Measurements from ENCODE around the gene ATP4B. TPM values are rescaled to one million over a fixed set of nuclear protein-coding genes. Genes with fewer than 3 reads are reported as not detected.

ATP4B gene
- polyA plus RNA-seq, 1 donor (not counting 4 experiments of a cell fraction or from before 2014, with no cell fraction given): not detected

- peaks cover 15% of the 10 kb centered on the region for H4K20me1 ChIP-seq (ENCODE audit: control insufficient read depth, extremely low read depth, insufficient read depth, low read length)
- peaks cover 91% of the 10 kb centered on the region for H3K79me2 ChIP-seq (ENCODE audit: control insufficient read depth, insufficient read depth, low read length)
- no peak overlapping the region for H2AFZ ChIP-seq (ENCODE audit: control insufficient read depth, low read length)
- TF ChIP-seq EZH2 (IDR thresholded peaks at IDR 0.05; ENCODE audit: low read length): no peak
- DNase-seq (ENCODE audit: low read depth, low spot score): no peak
- H3K4me1 ChIP-seq (ENCODE audit: control insufficient read depth, extremely low read depth, insufficient read depth, low read length): no peaks in the 10 kb centered on the region
- dilution Hi-C loops (cut with MboI; ENCODE audit: extremely low pct_ligation_motif_present, low sequenced_read_pairs): no loop called here
- H3K9ac ChIP-seq (ENCODE audit: control insufficient read depth, extremely low read depth, insufficient read depth, low read length): no peak overlapping the region
- H3K4me3 ChIP-seq (ENCODE audit: control insufficient read depth in 2 of 3, extremely low read depth in 1 of 3, insufficient read depth in 2 of 3, low read depth in 1 of 3, low read length in 3 of 3): no peak overlapping the region
- H3K9me3 ChIP-seq (ENCODE audit: control insufficient read depth, low read depth, low read length): no peaks in the 10 kb centered on the region
- no peak overlapping the region for H3K4me2 ChIP-seq (ENCODE audit: control insufficient read depth, extremely low read depth, insufficient read depth, low read depth, low read length)
- no peak for FAIRE-seq
- peaks cover 13 to 30% of the 10 kb centered on the region in 2 experiments for H3K36me3 ChIP-seq (ENCODE audit: control insufficient read depth in 2 of 2, extremely low read depth in 1 of 2, insufficient read depth in 2 of 2, low read length in 2 of 2)
- H3K9me1 ChIP-seq (ENCODE audit: control insufficient read depth, extremely low read depth, insufficient read depth, low read length): no peaks in the 10 kb centered on the region
- H3K27me3 ChIP-seq (ENCODE audit: control insufficient read depth, extremely low read depth, insufficient read depth, low read length): no peaks in the 10 kb centered on the region
- H3K27ac ChIP-seq (ENCODE audit: control insufficient read depth, insufficient read depth, low read length): no peak overlapping the region
Measured at GRCh38 chr13:113616281-113616906, 41.6 kb downstream of the ATP4B start.

DNA sequence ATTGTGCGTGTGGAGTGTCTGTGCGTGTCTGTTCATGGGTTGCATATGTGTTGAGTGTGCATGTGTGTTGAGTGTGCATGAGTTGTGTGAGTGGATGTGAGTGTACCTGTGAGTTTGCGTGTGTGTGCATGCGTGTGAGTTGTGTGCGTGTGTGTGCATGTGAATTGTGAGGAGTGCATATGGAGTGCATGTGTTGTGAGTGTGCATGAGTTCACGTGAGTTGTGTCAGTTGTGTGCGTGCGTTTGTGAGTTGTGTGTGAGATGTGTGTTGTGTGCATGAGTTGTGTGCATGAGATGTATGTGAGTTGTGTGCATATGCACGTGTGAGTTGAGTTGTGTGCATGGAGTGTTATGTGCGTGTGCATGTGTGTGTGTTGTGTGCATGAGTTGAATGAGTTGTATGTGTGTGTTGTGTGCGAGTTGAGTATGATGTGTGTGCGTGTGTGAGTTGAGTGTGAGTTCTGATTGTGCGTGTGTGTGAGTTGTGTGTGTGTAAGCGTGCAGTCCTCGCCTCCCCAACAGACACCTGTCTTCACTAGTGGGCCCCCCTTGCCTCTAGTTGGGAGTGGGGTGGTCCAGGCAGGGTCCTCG, 44.1 kb downstream of the ATP4B start:
- DNase-seq (ENCODE audit: low read depth, low spot score) (no peak), FAIRE-seq (peak; percentile 51)
- TF ChIP-seq CTCF (optimal IDR thresholded peaks at IDR 0.05 in 1 of 3, IDR thresholded peaks at IDR 0.05 in 1 of 3, conservative IDR thresholded peaks at IDR 0.05 in 1 of 3; ENCODE audit: extremely low read depth in 1 of 3, insufficient read depth in 2 of 3, low read length in 3 of 3) (no peak), EZH2 (IDR thresholded peaks at IDR 0.05; ENCODE audit: low read length) (no peak)
- H3K9ac ChIP-seq (ENCODE audit: control insufficient read depth, extremely low read depth, insufficient read depth, low read length): no peak overlapping the region
- no peaks in the 10 kb centered on the region for H3K27me3 ChIP-seq (ENCODE audit: control insufficient read depth, extremely low read depth, insufficient read depth, low read length)
- H3K9me1 ChIP-seq (ENCODE audit: control insufficient read depth, extremely low read depth, insufficient read depth, low read length): peaks cover 3% of the 10 kb centered on the region
- H3K4me1 ChIP-seq (ENCODE audit: control insufficient read depth, extremely low read depth, insufficient read depth, low read length): no peaks in the 10 kb centered on the region
- H3K36me3 ChIP-seq (ENCODE audit: control insufficient read depth in 2 of 2, extremely low read depth in 1 of 2, insufficient read depth in 2 of 2, low read length in 2 of 2): peaks cover 18 to 40% of the 10 kb centered on the region in 2 experiments
- peaks cover 24% of the 10 kb centered on the region for H4K20me1 ChIP-seq (ENCODE audit: control insufficient read depth, extremely low read depth, insufficient read depth, low read length)
- no peak overlapping the region for H2AFZ ChIP-seq (ENCODE audit: control insufficient read depth, low read length)
- no peak overlapping the region for H3K4me2 ChIP-seq (ENCODE audit: control insufficient read depth, extremely low read depth, insufficient read depth, low read depth, low read length)
- no peak overlapping the region for H3K4me3 ChIP-seq (ENCODE audit: control insufficient read depth in 2 of 3, extremely low read depth in 1 of 3, insufficient read depth in 2 of 3, low read depth in 1 of 3, low read length in 3 of 3)
- H3K79me2 ChIP-seq (ENCODE audit: control insufficient read depth, insufficient read depth, low read length): peaks cover 97% of the 10 kb centered on the region
- H3K9me3 ChIP-seq (ENCODE audit: control insufficient read depth, low read depth, low read length): no peaks in the 10 kb centered on the region
- H3K27ac ChIP-seq (ENCODE audit: control insufficient read depth, insufficient read depth, low read length): no peak overlapping the region
- dilution Hi-C loops (cut with MboI; ENCODE audit: extremely low pct_ligation_motif_present, low sequenced_read_pairs): no loop called here

All from keratinocyte (primary cell).